BLaER1 treated with 17β-estradiol and CSF1 and Interleukin-3, amounts not matched to agents 10 nM and 100 nM (cell line): ENCODE results near the gene GGT1.
"Not testable (repeated sequence)": the region's sequence is repeated elsewhere in the genome, so short reads cannot be mapped to it uniquely, and the experiment has no call there.

Source experiments
- H3K27ac ChIP-seq, 11 experiments: shearing (Covaris generic); formaldehyde crosslinking; 2 replicates each; pipeline ENCODE4 v1.8.1; 2022
- H3K27me3 ChIP-seq, 11 experiments: shearing (Covaris generic); formaldehyde crosslinking; 2 replicates each; pipeline ENCODE4 v1.8.1; 2022
- H3K36me3 ChIP-seq, 11 experiments: shearing (Covaris generic); formaldehyde crosslinking; 2 replicates each; pipeline ENCODE4 v1.8.1; 2022
- H3K4me1 ChIP-seq, 10 experiments: shearing (Covaris generic); formaldehyde crosslinking; 2 replicates each; pipeline ENCODE4 v1.8.1; 2022
- H3K4me2 ChIP-seq, 11 experiments: shearing (Covaris generic); formaldehyde crosslinking; 2 replicates each; pipeline ENCODE4 v1.8.1; 2022
- H3K4me3 ChIP-seq, 10 experiments: shearing (Covaris generic); formaldehyde crosslinking; 2 replicates each; pipeline ENCODE4 v1.8.1; 2022
- H3K9ac ChIP-seq, 11 experiments: shearing (Covaris generic); formaldehyde crosslinking; 2 replicates each; pipeline ENCODE4 v1.8.1; 2022
- H3K9me3 ChIP-seq, 11 experiments: shearing (Covaris generic); formaldehyde crosslinking; replicated peaks in 1 of 11; 2 replicates each; pipeline ENCODE4 v1.8.1; 2022
- H4K20me1 ChIP-seq, 11 experiments: shearing (Covaris generic); formaldehyde crosslinking; 2 replicates each; pipeline ENCODE4 v1.8.1; 2022
- Cebpa-rat ChIP-seq, 11 experiments: shearing (Covaris generic); IDR thresholded peaks; 2 replicates each; pipeline ENCODE4 v1.8.1; 2022

Gene GGT1

DNA sequence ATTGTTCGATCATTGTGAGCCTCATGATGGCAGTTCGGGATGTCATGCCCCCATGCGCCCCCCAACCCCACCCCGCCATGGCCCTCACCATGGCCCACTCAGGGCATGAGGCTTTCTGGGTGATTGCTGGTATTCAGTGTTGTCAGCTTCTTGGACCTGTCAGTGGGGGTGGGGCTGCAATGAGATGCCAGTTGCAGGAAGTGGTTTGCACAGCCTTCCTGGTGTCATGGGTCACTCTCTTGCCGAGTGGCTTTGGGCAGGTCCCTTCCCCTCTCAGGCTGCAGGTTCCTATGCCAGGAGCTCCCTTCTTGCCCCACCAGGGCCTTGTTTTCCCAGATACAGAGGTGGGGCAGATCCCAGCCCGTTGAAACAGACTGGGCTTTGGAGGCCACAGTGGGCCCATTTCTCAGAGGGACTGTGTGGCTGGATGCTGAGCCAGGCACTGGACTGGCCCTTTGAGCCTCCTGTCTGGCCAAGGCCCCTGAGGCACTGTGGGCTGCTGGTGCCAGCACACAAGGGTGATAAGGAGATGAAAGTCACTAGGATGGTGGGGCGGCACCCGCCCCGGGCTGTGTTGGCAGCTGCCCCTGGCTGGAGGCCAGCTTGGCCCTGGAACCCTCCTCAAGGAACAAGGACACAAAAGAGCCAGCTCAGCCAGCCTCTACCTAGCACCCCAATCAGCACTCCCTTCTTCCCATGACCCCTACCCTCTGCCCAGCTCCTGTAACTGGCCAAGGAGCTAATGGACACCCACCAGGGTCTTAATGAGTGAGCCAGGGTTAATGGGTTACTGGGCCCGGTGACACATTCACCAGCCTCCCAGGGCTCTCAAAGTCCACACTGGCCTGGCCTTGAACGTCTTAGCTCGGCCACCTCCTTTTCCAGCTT is 1.5 kb upstream of the GGT1 start:
- Histone ChIP-seq H4K20me1 (no peaks in the 10 kb centered on the region), H3K4me1 (peaks cover 21 to 39% (median 32%) of the 10 kb centered on the region in 10 experiments), H3K36me3 (no peaks in the 10 kb centered on the region), H3K4me2 (peak overlapping the region; percentile 51 to 81 (median 67)), H3K9ac (peak overlapping the region in 3 of 11 experiments; percentile 34 to 43 (median 36); a peak in 5 of 22 replicates), H3K27me3 (no peaks in the 10 kb centered on the region), H3K27ac (peak overlapping the region in 7 of 11 experiments; percentile 38 to 77 (median 58); a peak in 13 of 22 replicates), H3K4me3 (no peak overlapping the region), H3K9me3 (no peaks in the 10 kb centered on the region)
- TF ChIP-seq Cebpa-rat (IDR thresholded peaks at IDR 0.05), result no peak

DNA sequence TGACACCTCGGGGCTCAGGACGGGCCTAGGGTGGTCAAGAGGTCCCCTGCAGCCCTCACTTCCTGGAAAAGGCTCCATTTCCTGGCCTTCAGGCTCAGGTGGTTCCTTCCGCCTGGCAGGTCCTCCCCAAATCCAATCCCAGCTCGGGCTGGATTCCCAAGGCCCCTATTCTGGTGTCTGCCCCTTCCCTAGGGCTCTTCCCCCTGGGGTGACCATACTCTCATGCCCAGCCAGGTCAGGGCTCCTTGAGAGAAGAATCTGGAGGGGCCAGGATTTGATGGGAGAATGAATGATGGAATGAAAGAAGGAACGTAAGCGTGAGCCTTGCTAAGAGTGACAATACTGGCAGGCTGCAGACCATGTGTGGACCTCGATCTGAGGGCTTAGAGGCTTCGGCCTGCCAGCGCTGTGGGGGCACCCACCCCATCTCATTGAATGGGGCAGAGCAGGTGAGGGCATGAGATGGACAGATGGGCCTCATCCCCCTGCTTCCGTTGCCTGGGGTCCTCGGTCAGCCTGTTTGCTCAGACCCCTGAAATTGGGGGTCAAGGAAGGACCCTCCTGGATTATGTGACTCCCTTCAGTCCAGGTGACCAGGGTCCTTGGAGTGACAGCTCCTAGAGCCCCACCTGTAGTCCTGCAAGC is 766 bp upstream of the GGT1 start:
- not testable (repeated sequence) for H3K9me3 ChIP-seq, H3K36me3 ChIP-seq, H3K27me3 ChIP-seq, H4K20me1 ChIP-seq, H3K4me3 ChIP-seq
- peak overlapping the region in 5 of 11 experiments; percentile 48 to 77 (median 70); a peak in 8 of 22 replicates for H3K27ac ChIP-seq
- H3K9ac ChIP-seq, result 0 out of 22 replicates have a peak overlapping the region, but pooled peaks of 1 of the 11 experiments have one; percentile 34
- peak overlapping the region in 9 of 11 experiments; percentile 51 to 81 (median 69); a peak in 12 of 22 replicates for H3K4me2 ChIP-seq
- H3K4me1 ChIP-seq, result peaks cover 23 to 41% (median 33%) of the 10 kb centered on the region in 10 experiments

DNA sequence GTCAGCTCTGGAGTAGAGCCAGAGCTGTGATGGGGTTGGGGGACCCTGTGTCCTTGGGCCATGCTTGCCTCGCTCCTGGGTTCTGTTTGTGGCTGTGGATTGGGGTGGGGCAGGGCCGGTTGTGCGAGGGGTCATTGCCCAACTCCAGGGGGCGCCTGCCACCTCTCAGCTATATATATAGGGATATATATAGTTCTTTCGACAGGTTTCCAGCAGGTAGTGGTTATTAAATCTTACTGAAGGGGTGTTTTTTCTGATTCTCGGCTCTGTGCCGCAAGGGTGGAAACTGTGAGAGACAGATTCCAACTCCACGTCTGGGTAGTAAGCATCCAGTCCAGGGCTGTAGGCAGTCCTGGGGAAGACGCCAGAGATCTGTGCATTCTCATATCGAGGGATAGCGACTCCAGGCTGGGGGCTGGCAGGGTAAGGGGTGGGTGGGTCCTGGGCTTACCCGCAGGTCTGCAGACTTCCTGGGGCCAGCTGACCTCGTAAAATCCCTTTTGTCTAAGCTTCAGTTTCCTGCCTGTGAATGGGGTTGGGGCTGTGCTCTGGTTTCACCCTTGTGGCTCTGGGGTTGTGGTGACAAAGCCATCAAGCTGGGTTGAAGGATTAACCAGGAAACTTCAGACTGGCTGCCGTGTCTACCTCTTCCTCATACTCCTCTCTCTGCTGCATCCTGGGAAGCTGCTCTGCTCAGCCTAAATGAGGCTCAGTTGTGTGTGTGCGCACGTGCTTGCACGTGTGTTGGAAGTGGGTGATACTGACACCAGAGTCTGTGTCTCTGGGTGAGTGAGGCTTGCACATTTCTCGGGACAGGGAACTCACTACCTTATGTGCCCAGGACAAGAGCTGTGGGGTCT is 1.0 kb downstream of the GGT1 start:
- not testable (repeated sequence) for H4K20me1 ChIP-seq, H3K27me3 ChIP-seq, H3K9me3 ChIP-seq, H3K4me3 ChIP-seq, H3K36me3 ChIP-seq
- H3K4me1 ChIP-seq, result peaks cover 31 to 49% (median 38%) of the 10 kb centered on the region in 10 experiments
- peak overlapping the region in 4 of 11 experiments; percentile 31 to 60 (median 56); a peak in 8 of 22 replicates for H3K27ac ChIP-seq
- peak overlapping the region; percentile 40 to 62 (median 56); a peak in 19 of 22 replicates for H3K4me2 ChIP-seq
- peak overlapping the region in 3 of 11 experiments; percentile 15 to 33 (median 32); a peak in 1 of 22 replicates for H3K9ac ChIP-seq

DNA sequence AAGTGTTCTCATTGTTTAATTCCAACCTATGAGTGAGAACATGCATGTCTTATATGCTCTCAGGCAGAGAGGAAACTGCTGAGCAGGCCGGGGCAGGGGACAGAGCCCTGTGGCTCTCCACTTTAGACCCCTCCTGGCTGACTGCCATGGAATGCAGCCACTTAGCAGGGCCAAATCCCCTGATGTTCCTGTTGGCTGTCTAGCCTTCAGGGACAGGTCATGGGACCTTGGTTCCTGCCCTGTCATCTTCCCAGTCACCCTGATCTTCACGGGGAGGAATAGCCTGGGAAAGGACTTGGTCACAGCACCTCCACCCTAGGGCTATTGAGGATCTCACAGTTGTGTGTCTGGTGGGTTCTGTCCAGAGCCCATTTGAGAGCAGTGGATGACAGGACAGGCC is 3.3 kb downstream of the GGT1 start:
- H3K27ac ChIP-seq, H3K4me3 ChIP-seq, H3K27me3 ChIP-seq, H3K9me3 ChIP-seq, H3K36me3 ChIP-seq, H4K20me1 ChIP-seq, H3K9ac ChIP-seq, H3K4me2 ChIP-seq: not testable (repeated sequence)
- H3K4me1 ChIP-seq, result peaks cover 23 to 41% (median 31%) of the 10 kb centered on the region in 10 experiments

GRCh38 chr22:24607429-24607983 is 4.5 kb downstream of the GGT1 start:
- Histone ChIP-seq H3K4me1 (peaks cover 16 to 30% (median 20%) of the 10 kb centered on the region in 10 experiments), H3K27ac (peak overlapping the region in 5 of 11 experiments; percentile 18 to 53 (median 45); a peak in 7 of 22 replicates), H3K9ac (peak overlapping the region in 4 of 11 experiments; percentile 25 to 38 (median 34); a peak in 3 of 22 replicates), H3K4me2 (peak overlapping the region; percentile 18 to 60 (median 44); a peak in 21 of 22 replicates)
- not testable (repeated sequence) for H3K27me3 ChIP-seq, H3K4me3 ChIP-seq, H3K36me3 ChIP-seq, H4K20me1 ChIP-seq, H3K9me3 ChIP-seq

GRCh38 chr22:24608327-24608726 is 5.3 kb downstream of the GGT1 start:
- not testable (repeated sequence) for H4K20me1 ChIP-seq, H3K4me2 ChIP-seq, H3K4me3 ChIP-seq, H3K36me3 ChIP-seq, H3K27me3 ChIP-seq, H3K9ac ChIP-seq, H3K9me3 ChIP-seq
- peaks cover 12 to 21% (median 15%) of the 10 kb centered on the region in 10 experiments for H3K4me1 ChIP-seq
- peak overlapping the region in 2 of 11 experiments; percentile 45 to 47; a peak in 1 of 22 replicates for H3K27ac ChIP-seq

GRCh38 chr22:24609888-24610287 is 6.9 kb downstream of the GGT1 start:
- not testable (repeated sequence) for H3K4me2 ChIP-seq

GRCh38 chr22:24614794-24615193 is 11.8 kb downstream of the GGT1 start:
- H3K9me3 ChIP-seq, H3K9ac ChIP-seq, H3K4me3 ChIP-seq, H4K20me1 ChIP-seq, H3K27ac ChIP-seq, H3K4me2 ChIP-seq, H3K36me3 ChIP-seq, H3K4me1 ChIP-seq, H3K27me3 ChIP-seq: not testable (repeated sequence)

More at GRCh38 chr22:24609888-24610287, 6.9 kb downstream of the GGT1 start:
- H3K9me3 ChIP-seq, H4K20me1 ChIP-seq, H3K9ac ChIP-seq, H3K4me3 ChIP-seq, H3K36me3 ChIP-seq, H3K27me3 ChIP-seq, H3K27ac ChIP-seq: not testable (repeated sequence)
- H3K4me1 ChIP-seq, result peaks cover 7 to 10% (median 9%) of the 10 kb centered on the region in 10 experiments

DNA sequence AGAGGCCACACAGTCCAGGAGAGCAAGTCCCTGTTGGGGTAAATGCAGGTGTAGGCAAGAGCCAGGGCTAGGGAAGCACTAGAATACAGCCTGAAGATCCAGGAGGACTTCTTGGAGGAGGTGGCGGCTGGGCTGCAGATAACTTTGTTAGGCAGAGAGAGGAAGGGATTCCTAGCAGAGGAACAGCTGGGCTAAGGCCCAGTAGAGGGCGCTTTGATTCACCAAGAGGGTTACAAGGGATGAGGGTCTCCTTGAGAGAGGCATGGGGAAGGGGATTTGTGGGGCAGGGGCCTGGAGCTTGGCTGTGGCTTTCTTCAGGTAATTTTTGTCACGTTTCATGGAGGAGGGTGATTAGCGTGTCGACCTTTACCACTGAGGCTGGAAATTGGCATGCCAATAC is 18.3 kb downstream of the GGT1 start:
- not testable (repeated sequence) for H3K9ac ChIP-seq, H3K27ac ChIP-seq, H3K4me3 ChIP-seq, H3K4me2 ChIP-seq, H3K36me3 ChIP-seq, H3K27me3 ChIP-seq, H3K9me3 ChIP-seq, H4K20me1 ChIP-seq
- H3K4me1 ChIP-seq, result peaks cover 0 to 13% (median 8%) of the 10 kb centered on the region in 10 experiments; a peak in 9 of 20 replicates

- not testable (repeated sequence) for H4K20me1 ChIP-seq, H3K9ac ChIP-seq, H3K9me3 ChIP-seq, H3K36me3 ChIP-seq, H3K27ac ChIP-seq, H3K27me3 ChIP-seq, H3K4me3 ChIP-seq
- peak overlapping the region in 8 of 11 experiments; percentile 20 to 59 (median 36); a peak in 11 of 22 replicates for H3K4me2 ChIP-seq
- peaks cover 0 to 13% (median 8%) of the 10 kb centered on the region in 10 experiments; a peak in 9 of 20 replicates for H3K4me1 ChIP-seq
Observed at GRCh38 chr22:24622596-24622995, 19.6 kb downstream of the GGT1 start.

DNA sequence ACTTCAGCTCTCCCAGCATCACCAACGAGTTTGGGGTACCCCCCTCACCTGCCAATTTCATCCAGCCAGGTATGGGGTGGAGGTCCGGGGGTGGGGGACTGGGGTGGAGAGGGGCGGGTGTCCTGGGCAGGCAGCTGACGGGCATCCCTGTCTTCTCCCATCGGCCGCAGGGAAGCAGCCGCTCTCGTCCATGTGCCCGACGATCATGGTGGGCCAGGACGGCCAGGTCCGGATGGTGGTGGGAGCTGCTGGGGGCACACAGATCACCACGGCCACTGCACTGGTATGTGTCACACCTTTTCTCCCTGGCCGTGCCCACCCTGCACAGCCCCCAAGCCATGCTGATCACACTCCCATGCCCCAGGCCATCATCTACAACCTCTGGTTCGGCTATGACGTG is 24.9 kb downstream of the GGT1 start:
- H3K4me1 ChIP-seq, result peaks cover 2 to 23% (median 13%) of the 10 kb centered on the region in 10 experiments; a peak in 19 of 20 replicates
- not testable (repeated sequence) for H4K20me1 ChIP-seq, H3K9me3 ChIP-seq, H3K4me3 ChIP-seq, H3K36me3 ChIP-seq, H3K4me2 ChIP-seq, H3K27ac ChIP-seq, H3K9ac ChIP-seq, H3K27me3 ChIP-seq

- H3K4me2 ChIP-seq, H3K9me3 ChIP-seq, H3K36me3 ChIP-seq, H3K9ac ChIP-seq, H3K27ac ChIP-seq, H3K4me3 ChIP-seq, H4K20me1 ChIP-seq, H3K27me3 ChIP-seq: not testable (repeated sequence)
- H3K4me1 ChIP-seq, result peaks cover 13 to 35% (median 24%) of the 10 kb centered on the region in 10 experiments
Observed at GRCh38 chr22:24629069-24629468, 26.1 kb downstream of the GGT1 start.
